ENCODE results near the gene ASB2.

Gene ASB2

GRCh38 chr14:93975791-93976476, 436 bp downstream of the ASB2 start:
- no peak for DNase-seq (ENCODE audit: extremely low read depth, low read depth)
- H3K4me3 ChIP-seq (replicated peaks; ENCODE audit: low read depth, low read length), result no peak overlapping the region
- no peak for TF ChIP-seq CTCF (IDR thresholded peaks at IDR 0.05; ENCODE audit: low read depth, low read length, missing control alignments)

DNA sequence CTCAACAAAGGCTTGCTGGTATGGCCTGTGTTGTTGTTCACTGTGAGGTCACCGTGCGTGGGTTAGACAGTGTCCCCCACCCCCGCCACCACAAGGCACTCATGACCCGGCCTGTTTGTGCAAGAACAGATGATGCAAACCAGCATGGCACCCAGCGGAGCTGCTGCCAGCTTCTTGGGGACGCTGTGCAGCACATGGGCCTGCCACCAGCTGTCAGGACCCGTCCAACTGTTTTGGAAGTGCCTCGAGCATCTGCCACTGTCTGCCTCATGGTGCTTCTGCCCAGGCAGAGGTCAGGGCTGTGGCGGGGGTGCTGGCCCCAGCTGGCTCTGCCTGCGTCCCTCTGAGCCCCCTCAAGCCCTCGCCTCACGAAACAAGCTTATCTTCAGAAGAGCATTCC, 1.5 kb downstream of the ASB2 start:
- no peak for DNase-seq (ENCODE audit: extremely low read depth, low read depth)
- no peak for TF ChIP-seq CTCF (IDR thresholded peaks at IDR 0.05; ENCODE audit: low read depth, low read length, missing control alignments)
- H3K4me3 ChIP-seq (replicated peaks; ENCODE audit: low read depth, low read length), result no peak overlapping the region

- no peak for DNase-seq (ENCODE audit: extremely low read depth, low read depth)
- H3K4me3 ChIP-seq (replicated peaks; ENCODE audit: low read depth, low read length), result no peak overlapping the region
Observed at GRCh38 chr14:93974299-93974698, 2.1 kb downstream of the ASB2 start.

DNA sequence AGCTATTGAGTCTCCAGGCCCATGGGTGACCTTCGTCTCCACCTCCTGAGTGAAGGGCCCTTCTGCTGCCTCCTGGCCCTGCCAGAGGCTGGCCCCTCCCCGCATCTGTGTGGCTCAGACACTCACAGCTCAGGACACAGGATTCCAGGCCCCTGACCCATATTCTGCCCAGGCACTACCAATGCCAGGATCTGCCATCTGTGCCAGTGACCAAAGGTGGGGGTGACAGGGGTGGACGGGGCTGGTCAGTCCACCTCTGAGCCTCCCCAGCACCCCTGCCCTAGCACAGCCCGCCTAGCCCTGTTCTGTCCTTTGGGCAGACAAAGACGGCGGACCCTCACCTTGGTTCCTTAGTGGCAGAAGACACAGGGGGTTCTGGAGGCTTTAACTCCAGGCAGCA, 2.8 kb downstream of the ASB2 start:
- no peak overlapping the region for H3K4me3 ChIP-seq (replicated peaks; ENCODE audit: low read depth, low read length)
- DNase-seq (ENCODE audit: extremely low read depth, low read depth), result no peak
- TF ChIP-seq CTCF (IDR thresholded peaks at IDR 0.05; ENCODE audit: low read depth, low read length, missing control alignments), result no peak

More at GRCh38 chr14:93974299-93974698, 2.1 kb downstream of the ASB2 start:
- no peak for TF ChIP-seq CTCF (IDR thresholded peaks at IDR 0.05; ENCODE audit: low read depth, low read length, missing control alignments)

DNA sequence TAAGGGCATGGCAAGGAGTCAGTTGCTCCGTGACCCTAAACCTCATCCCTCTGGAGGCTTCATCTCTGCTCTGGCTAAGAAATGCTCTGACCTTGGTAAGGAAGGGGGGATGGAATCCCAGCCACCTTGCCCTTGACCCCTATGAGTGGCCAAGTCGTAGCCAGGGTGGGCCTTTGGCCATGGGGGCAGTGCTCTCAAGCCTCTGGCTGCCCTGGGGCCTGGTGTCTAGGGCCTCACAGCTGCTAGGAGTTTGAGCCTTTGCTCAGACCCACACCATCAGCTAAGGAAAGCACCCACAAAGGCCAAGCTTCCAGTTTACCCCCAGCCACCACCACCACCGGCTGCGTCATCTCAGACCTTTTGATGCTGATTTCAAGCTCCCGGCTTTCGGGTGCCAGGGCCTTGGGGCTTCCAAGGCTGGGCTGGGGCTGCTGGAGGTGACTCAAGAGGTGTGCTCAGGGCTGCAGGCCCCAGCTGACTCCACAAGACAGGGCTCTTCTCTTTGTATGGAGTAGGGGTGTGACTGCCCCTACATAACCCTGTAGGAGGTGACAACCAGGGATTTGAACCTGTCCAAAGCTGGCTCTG, 3.7 kb downstream of the ASB2 start:
- no peak overlapping the region for H3K4me3 ChIP-seq (replicated peaks; ENCODE audit: low read depth, low read length)
- DNase-seq (ENCODE audit: extremely low read depth, low read depth), result no peak
- no peak for TF ChIP-seq CTCF (IDR thresholded peaks at IDR 0.05; ENCODE audit: low read depth, low read length, missing control alignments)

GRCh38 chr14:93971635-93972027, 4.7 kb downstream of the ASB2 start:
- H3K4me3 ChIP-seq (replicated peaks; ENCODE audit: low read depth, low read length), result no peak overlapping the region
- TF ChIP-seq CTCF (IDR thresholded peaks at IDR 0.05; ENCODE audit: low read depth, low read length, missing control alignments), result no peak

More at GRCh38 chr14:93971635-93972027, 4.7 kb downstream of the ASB2 start:
- no peak for DNase-seq (ENCODE audit: extremely low read depth, low read depth)

All from HFF-Myc (cell line).